DND-41 (cell line): ENCODE results near the gene DOCK4.

Source experiments
- ATAC-seq: fragments of 200-7000 bp; cut with Tn5 transposase; 3 replicates; pipeline ENCODE4 v1.9.1; 2021; ENCODE audit warnings: low read depth; ENCODE audit not compliant: insufficient read depth
- DNase-seq: peaks from one replicate; pipeline ENCODE4 v3.0.0-alpha.2; 2020
- H2AFZ ChIP-seq: 2 replicates; pipeline ENCODE4 v1.6.0; 2012; ENCODE audit warnings: low read depth, low read length
- H3K27ac ChIP-seq: 2 replicates; pipeline ENCODE4 v1.5.1; 2012; ENCODE audit warnings: low read length, inconsistent platforms
- H3K27me3 ChIP-seq: fragments of 200-600 bp; sonication (generic); 2 replicates; pipeline ENCODE4 v1.6.0; 2012; ENCODE audit warnings: low read length, mild to moderate bottlenecking, inconsistent platforms; ENCODE audit not compliant: insufficient read depth, poor library complexity
- H3K36me3 ChIP-seq: 2 replicates; pipeline ENCODE4 v1.5.1; 2012; ENCODE audit warnings: low read length, inconsistent platforms; ENCODE audit not compliant: insufficient read depth
- H3K4me1 ChIP-seq: 2 replicates; pipeline ENCODE4 v1.5.1; 2012; ENCODE audit warnings: mild to moderate bottlenecking, low read length; ENCODE audit not compliant: insufficient read depth
- H3K4me2 ChIP-seq: 2 replicates; pipeline ENCODE4 v1.6.0; 2012; ENCODE audit warnings: mild to moderate bottlenecking, moderate library complexity, low read length, inconsistent platforms; ENCODE audit not compliant: insufficient read depth
- H3K4me3 ChIP-seq, 2 experiments: fragments of 200-600 bp in 1 of 2; shearing (Covaris generic) in 1 of 2; 2 replicates each; pipeline ENCODE4 v1.5.1; 2012 to 2016; ENCODE audit warnings: inconsistent platforms in 2 of 2, low read length in 2 of 2, mild to moderate bottlenecking in 2 of 2, low read depth in 1 of 2, moderate library complexity in 1 of 2
- H3K79me2 ChIP-seq: 2 replicates; pipeline ENCODE4 v1.6.0; 2012; ENCODE audit warnings: low read length, inconsistent platforms; ENCODE audit not compliant: insufficient read depth
- H3K9ac ChIP-seq: 2 replicates; pipeline ENCODE4 v1.6.0; 2012; ENCODE audit warnings: low read depth, mild to moderate bottlenecking, inconsistent platforms, low read length, moderate library complexity
- H3K9me3 ChIP-seq: 2 replicates; pipeline ENCODE4 v1.5.1; 2012; ENCODE audit warnings: low read length, moderate library complexity, mild to moderate bottlenecking, inconsistent platforms; ENCODE audit not compliant: insufficient read depth, severe bottlenecking
- H4K20me1 ChIP-seq: 2 replicates; pipeline ENCODE4 v1.6.0; 2012; ENCODE audit warnings: low read length; ENCODE audit not compliant: insufficient read depth
- CTCF ChIP-seq: IDR thresholded peaks from 2 replicates; pipeline ENCODE4 v1.5.1; 2012; ENCODE audit warnings: borderline replicate concordance, low read length, moderate library complexity, mild to moderate bottlenecking; ENCODE audit not compliant: poor library complexity, severe bottlenecking; ENCODE audit errors: extremely low read depth
- EZH2 ChIP-seq: IDR thresholded peaks from 3 replicates; pipeline ENCODE4 v1.6.1; 2012; ENCODE audit warnings: borderline replicate concordance, low read depth, mild to moderate bottlenecking, moderate library complexity, low read length, inconsistent platforms; ENCODE audit not compliant: severe bottlenecking

Gene DOCK4

DNA sequence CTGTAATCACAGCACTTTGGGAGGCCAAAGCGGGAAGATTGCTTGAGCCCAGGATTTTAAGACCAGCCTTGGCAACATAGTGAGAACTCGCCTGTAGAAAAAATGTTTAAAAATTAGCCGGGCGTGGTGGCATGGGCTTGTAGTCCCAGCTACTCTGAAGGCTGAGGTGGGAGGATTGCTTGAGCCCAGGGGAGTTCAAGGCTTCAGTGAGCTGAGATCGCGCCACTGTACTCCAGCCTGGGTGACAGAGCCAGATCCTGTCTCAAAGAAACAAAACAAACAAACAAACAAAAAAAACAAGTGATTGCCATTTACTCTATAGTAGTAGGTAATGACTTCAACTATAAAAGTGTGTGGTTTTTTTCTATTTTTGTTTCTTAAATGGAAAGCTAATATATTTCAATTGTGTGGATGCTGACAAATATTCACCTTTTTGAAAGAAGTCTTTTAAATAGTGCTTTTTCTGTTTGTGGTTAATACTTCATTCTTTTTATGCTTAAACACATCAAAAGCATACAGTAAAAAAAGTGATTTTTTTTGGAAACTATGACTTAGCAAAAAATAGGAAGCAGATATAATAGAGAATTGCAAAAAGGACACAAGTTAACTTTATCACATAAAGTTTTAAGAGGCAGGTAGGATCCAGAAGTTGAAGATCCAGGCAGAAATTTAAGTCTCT lies 48.6 kb upstream of the DOCK4 start:
- Histone ChIP-seq H2AFZ (no peak overlapping the region), H3K4me1 (peaks cover 23% of the 10 kb centered on the region), H3K9me3 (no peaks in the 10 kb centered on the region), H3K27ac (no peak overlapping the region), H3K9ac (no peak overlapping the region), H3K36me3 (no peaks in the 10 kb centered on the region), H3K4me3 (no peak overlapping the region), H3K27me3 (no peaks in the 10 kb centered on the region), H3K4me2 (no peak overlapping the region), H4K20me1 (peaks cover 24% of the 10 kb centered on the region; the same call in 1 of the 2 replicates), H3K79me2 (peaks cover 32% of the 10 kb centered on the region; the same call in 1 of the 2 replicates)
- DNase-seq = peak; percentile 26
- peak; percentile 55 for ATAC-seq
- no peak for TF ChIP-seq CTCF
- TF ChIP-seq EZH2 = no peak

- no peaks in the 10 kb centered on the region for H3K36me3 ChIP-seq
- H3K9ac ChIP-seq = no peak overlapping the region
- TF ChIP-seq EZH2 (no peak), CTCF (no peak)
- DNase-seq (no peak), ATAC-seq (no peak)
- peaks cover 32% of the 10 kb centered on the region; the same call in 1 of the 2 replicates for H3K79me2 ChIP-seq
- H4K20me1 ChIP-seq = peaks cover 24% of the 10 kb centered on the region; the same call in 1 of the 2 replicates
- H3K9me3 ChIP-seq = no peaks in the 10 kb centered on the region
- H2AFZ ChIP-seq = no peak overlapping the region
- H3K27me3 ChIP-seq = no peaks in the 10 kb centered on the region
- H3K4me1 ChIP-seq = peaks cover 23% of the 10 kb centered on the region
- no peak overlapping the region for H3K4me3 ChIP-seq
- no peak overlapping the region for H3K4me2 ChIP-seq
- no peak overlapping the region for H3K27ac ChIP-seq
Measured at GRCh38 chr7:112254156-112254555, 48.0 kb upstream of the DOCK4 start.

GRCh38 chr7:112252691-112253090 lies 46.5 kb upstream of the DOCK4 start:
- H3K9ac ChIP-seq = no peak overlapping the region
- no peaks in the 10 kb centered on the region for H3K9me3 ChIP-seq
- TF ChIP-seq EZH2 (no peak), CTCF (no peak)
- H3K79me2 ChIP-seq = peaks cover 32% of the 10 kb centered on the region; the same call in 1 of the 2 replicates
- DNase-seq (no peak), ATAC-seq (no peak)
- no peaks in the 10 kb centered on the region for H3K36me3 ChIP-seq
- H3K27me3 ChIP-seq = no peaks in the 10 kb centered on the region
- no peak overlapping the region for H3K4me2 ChIP-seq
- H3K27ac ChIP-seq = no peak overlapping the region
- H3K4me1 ChIP-seq = peaks cover 23% of the 10 kb centered on the region
- H2AFZ ChIP-seq = no peak overlapping the region
- peaks cover 24% of the 10 kb centered on the region; the same call in 1 of the 2 replicates for H4K20me1 ChIP-seq
- no peak overlapping the region for H3K4me3 ChIP-seq
